C4-2B (cell line): ENCODE data around the gene PRIM2.
"Not testable (repeated sequence)": the region's sequence is repeated elsewhere in the genome, so short reads cannot be mapped to it uniquely, and the experiment has no call there.

Experiments used
- H3K27ac ChIP-seq: fragments of 450-650 bp; 2 replicates; pipeline ENCODE4 v1.5.1; 2017
- ZFX ChIP-seq: fragments of 450-650 bp; IDR thresholded peaks from 2 replicates; pipeline ENCODE4 v1.6.1; 2017
- TF ChIP-seq, protein P1 (sequence below): fragments of 450-650 bp; conservative IDR thresholded peaks from 2 replicates; pipeline ENCODE4 v1.5.1; 2017; ENCODE audit warnings: mild to moderate bottlenecking

PRIM2 gene

DNA sequence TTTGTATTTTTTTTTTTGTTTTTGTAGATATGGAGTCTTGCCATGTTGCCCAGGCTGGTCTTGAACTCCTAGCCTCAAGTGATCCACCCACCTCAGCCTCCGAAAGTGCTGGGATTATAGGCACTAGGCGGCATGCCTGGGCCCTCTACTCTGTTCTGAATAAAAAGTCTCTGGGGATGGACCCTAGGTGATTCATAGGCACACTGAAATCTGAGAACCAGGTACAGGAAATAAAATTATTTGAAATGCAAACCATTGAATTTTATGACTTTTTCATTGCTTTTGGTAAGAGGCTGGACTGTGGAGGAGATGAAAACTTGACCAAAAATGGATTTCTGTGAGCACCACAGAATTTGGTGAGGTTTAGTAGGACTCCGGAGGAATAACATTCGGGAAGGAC lies 117.5 kb downstream of the PRIM2 start:
- TF ChIP-seq ZFX, result no peak
- TF ChIP-seq, protein P1, sequence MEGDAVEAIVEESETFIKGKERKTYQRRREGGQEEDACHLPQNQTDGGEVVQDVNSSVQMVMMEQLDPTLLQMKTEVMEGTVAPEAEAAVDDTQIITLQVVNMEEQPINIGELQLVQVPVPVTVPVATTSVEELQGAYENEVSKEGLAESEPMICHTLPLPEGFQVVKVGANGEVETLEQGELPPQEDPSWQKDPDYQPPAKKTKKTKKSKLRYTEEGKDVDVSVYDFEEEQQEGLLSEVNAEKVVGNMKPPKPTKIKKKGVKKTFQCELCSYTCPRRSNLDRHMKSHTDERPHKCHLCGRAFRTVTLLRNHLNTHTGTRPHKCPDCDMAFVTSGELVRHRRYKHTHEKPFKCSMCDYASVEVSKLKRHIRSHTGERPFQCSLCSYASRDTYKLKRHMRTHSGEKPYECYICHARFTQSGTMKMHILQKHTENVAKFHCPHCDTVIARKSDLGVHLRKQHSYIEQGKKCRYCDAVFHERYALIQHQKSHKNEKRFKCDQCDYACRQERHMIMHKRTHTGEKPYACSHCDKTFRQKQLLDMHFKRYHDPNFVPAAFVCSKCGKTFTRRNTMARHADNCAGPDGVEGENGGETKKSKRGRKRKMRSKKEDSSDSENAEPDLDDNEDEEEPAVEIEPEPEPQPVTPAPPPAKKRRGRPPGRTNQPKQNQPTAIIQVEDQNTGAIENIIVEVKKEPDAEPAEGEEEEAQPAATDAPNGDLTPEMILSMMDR, result no peak
- no peak overlapping the region for H3K27ac ChIP-seq

DNA sequence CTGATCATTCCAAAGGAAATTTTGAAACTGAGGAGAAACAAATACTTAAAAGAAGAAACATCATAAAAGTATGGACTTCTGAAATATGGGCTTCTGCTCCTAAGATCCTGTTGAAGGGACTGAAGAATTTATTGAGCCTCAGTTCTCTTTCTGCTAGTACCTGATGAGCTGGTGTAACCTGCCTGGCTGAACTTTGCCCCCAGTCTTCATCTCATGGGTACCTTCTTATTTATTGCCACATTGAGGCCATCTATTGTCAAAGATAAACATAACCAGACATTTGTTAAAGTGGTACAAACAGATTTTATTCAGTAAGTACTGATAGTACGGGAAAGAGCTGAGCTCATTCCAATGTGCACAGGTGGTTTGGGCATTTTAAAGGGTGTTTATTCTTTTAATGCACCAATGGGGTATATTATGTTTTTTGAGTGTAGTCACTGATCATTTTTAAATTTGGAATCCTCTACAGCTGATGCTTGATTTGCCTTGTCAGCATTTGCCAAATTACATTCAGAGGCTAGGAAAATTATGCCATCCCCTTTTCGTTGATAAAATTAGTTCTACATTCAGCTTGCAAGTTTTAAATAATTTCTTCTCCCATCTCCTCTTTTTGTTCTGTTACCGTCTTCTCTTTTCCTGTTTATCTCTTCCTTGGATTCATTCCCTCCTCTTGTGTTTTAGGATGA lies 118.2 kb downstream of the PRIM2 start:
- no peak for TF ChIP-seq ZFX
- TF ChIP-seq, protein P1, result no peak
- no peak overlapping the region for H3K27ac ChIP-seq

DNA sequence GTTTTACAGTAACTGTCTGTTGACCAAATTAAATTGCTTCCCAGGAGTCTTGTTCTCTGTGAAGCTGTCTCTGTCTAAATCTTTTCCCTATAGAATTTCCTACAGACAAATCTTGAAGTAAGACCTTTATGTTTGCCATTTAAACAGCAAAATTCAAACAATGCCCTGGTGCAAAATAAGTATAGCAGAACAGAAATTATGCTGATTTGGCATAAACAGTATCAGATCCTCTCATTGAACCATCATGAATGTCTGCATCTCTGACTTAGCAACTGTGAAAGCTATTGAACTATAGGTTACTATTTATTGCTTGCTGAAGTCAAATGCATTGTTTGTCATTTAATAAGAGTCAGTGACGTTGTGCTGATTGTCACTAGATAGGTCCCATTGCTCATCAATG lies 123.3 kb downstream of the PRIM2 start:
- H3K27ac ChIP-seq, result not testable (repeated sequence)

DNA sequence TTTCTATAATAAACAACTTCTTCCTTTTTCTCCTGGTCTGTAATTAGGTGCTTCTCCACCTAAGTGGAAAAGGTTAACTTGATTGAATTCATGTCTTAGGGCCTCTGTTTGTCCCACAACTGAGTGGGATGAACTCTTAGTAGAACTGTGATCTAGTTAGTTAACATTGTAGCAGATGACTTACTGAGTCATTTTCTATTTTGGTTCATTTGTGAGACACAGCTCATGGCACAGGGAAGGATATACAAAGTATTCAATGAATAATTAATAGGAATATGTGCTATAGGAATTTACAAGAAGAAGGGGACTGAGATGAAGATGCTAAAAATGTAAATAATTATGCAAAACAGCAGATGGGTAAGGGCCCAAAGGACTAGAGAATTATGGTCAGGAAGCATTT lies 124.7 kb downstream of the PRIM2 start:
- not testable (repeated sequence) for H3K27ac ChIP-seq

DNA sequence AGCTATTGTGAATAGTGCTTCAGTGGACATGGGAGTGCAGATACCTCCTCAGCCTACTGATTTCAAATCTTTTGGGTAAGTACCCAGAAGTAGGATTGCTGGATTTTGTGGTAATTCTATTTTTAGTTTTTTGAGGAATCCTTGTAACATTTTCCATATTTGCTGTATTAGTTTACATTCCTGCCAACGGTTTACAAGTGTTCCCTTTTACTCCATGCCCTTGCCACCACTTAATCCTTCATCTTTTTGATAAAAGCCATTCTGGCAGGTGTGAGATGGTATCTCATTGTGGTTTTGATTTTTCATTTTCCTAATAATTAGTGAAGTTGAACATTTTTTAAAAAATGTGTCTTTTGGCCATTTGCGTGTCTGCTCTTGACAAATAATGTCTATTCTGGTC lies 125.8 kb downstream of the PRIM2 start:
- not testable (repeated sequence) for H3K27ac ChIP-seq

DNA sequence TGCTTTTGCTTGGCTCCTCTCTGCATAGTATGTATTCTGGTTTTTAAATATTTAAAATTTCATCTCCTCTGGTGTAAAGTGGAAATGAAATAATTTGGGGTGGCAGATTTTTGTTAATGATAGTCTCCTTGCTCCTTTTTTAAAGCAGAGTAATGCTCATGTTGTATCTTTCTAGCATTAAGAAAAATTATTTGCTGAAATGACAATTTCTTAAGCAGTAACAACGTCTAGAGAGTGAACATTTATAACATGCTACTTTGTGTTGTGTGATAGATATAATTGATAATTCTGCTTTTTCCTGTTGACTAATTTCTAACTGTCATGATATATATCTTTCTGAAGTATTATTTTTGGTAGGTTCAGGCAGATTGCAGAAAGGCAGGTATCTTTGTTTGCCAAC lies 127.4 kb downstream of the PRIM2 start:
- not testable (repeated sequence) for H3K27ac ChIP-seq

DNA sequence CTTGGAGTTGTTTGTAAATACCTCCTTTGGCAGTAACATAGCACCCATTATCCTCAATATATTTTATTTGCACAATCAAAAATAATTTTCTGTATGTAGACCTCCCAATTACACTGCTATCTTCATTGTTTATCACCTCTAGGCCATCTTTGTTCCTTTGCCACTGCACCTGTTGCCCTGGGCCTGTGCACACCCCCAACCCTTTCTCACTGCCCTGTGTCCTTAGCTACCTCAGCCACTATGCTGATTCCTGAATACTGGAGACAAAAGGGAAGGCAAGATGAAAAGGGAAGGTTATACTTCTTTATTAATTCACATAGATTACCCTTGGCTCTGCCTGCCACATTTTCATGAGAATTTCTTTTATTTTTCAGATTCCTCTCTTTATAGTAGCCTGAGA lies 127.9 kb downstream of the PRIM2 start:
- not testable (repeated sequence) for H3K27ac ChIP-seq

DNA sequence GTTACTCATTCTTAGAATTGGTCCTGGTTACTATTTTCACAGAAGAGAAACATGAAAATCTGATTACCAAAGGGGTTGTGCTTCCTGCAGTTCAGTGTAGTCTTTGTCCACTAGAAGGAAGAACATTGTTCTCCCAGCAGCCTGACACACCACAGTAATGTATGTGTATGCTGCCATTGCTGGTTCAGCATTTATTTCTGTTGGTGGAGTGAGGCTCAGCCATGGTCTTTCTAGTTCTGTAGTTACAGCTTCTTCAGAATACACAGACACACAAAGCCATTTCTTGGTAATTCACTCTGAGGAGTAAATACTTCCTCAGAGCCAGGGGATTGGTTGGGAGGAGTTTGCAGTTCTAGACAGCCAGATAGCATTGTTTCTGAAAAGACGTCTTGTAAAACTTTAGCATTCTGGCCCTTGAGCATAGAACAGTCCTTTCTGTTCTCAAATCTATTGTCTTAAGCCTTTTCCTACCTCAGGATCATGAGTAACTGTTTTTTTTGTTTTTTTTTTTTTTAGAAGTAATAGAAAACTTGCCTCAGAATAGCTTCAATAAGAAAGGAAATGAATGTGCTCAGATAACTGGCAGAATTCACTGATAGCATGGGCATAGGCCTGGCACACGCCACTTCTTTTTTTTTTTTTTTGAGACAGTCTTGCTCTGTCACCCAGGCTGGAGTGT lies 128.5 kb downstream of the PRIM2 start:
- not testable (repeated sequence) for H3K27ac ChIP-seq

DNA sequence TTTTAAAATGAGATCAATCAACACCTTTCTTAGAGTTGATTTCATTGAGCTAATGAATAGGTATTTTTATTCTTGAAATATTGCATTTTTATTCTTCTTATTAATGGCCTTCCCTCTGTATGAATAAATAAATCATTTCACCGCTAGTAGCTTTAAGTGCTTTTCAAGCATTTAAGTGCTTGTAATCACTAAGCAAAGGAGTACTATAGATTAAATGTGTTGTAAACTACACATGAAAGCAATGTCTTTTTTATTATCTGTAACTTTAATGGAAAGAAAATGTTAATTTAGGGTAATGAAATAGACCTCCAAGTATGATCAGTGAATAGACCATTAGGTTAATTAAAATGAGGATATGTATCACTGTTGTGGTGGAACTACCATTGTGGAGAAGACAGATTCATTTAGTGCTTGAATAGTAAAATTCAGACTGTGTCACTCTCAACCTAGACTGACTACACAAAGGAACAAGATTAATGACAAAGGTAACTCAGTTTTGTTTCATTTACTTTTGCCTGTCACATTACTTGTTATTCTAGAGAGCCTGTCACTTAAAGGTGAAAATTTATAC lies 132.2 kb downstream of the PRIM2 start:
- not testable (repeated sequence) for H3K27ac ChIP-seq

DNA sequence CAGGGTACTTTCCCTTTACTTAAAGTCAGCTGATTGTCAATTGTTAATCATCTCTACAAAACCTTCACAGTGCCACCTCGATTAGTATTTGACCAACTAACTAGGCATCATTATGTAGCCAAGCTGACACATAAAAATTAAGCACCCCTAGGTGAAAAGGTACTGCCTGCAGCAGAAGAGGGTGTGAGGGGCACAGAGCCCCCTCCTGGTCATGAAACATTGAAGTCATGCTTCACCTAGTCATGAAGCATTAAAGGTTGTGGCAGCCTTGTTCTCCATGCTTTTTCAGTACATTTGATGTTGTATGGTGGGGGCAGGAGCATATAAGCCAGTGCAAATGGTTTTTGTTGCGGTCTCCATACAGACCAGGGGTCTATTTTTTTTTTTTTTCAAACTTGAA lies 142.4 kb downstream of the PRIM2 start:
- H3K27ac ChIP-seq, result not testable (repeated sequence)

DNA sequence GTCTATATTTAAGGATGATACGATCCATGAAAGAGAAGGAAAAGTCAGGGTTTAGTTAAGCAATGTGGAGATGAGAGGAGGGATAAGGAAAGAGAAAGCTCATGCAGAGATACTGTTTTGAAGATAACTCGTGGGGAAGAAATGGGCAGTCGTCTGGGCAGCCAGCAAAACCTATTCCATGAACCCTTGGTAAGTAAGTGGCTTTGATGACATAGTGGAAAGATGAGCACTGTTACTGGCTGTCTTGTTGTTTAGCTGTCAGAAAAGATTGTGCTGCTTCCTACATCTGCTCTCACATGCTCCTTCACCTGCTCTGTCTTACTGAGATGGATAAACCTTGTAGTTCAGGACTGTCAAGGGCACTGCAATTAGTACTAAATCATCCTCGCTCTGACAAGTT lies 143.6 kb downstream of the PRIM2 start:
- H3K27ac ChIP-seq, result not testable (repeated sequence)

DNA sequence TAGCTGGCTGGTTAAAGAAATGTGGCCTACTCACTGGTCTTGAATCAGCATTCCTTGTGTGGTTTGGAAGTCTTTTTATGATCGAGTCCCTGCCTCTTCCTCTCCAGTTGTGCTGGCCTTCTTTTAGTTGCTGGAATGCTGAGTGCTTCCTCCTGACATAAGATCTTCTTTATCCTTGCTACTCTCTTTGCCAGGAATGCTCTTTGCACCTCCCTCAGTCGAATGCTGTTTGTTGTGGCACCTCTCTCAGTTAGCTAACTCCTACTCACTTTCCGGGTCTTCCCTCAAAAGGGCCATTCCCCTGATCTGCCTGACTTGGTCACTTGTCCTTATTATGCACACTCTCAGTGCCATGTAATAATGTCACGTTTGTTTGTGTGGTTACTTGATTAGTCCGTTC lies 146.4 kb downstream of the PRIM2 start:
- not testable (repeated sequence) for H3K27ac ChIP-seq

DNA sequence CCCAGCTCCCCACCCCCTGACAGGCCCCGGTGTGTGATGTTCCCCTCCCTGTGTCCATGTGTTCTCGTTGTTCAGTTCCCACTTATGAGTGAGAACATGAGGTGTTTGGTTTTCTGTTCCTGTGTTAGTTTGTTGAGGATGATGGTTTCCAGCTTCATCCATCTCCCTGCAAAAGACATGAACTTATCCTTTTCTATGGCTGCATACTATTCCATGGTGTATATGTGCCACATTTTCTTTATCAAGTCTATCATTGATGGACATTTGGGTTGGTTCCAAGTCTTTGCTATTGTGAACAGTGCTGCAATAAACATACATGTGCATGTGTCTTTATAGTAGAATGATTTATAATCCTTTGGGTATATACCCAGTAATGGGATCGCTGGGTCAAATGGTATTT lies 148.5 kb downstream of the PRIM2 start:
- not testable (repeated sequence) for H3K27ac ChIP-seq

DNA sequence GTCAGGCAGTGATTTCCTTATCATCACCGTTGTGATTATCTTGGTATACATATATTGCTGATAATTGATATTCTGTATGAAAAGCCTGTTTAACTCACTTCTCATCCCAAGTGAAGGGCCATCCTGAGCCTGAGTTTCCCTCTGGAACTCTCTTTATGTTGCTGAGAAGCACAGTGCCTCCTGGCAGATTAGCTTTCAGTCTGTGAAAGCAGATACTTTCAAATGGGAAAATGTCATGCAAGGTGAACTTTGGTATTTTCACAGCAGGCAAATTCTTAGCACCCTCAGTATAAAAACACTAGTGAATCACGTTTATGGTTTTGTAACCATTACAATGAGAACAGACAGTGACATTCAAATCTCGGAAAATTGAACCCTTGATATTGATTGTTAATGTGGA lies 151.6 kb downstream of the PRIM2 start:
- TF ChIP-seq ZFX, result no peak
- TF ChIP-seq, protein P1, result no peak
- H3K27ac ChIP-seq, result no peak overlapping the region

DNA sequence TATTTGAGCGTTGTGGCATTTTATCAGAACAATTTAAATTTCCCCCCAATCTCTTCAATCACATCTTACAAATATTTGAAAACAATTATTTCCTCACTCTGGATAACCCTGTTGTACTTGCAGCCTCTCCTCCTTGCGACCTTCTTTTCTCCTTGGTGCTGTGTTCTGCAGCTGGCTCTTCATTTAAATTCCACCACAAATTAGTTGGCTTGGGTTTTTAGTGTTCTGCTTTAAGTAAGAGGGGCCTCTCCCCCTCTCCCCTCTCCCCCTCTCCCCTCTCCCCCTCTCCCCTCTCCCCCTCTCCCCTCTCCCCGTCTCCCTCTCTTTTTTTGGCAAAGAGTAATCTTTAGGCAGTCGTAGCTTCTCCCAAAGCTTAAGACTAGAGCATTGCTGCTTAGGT lies 152.7 kb downstream of the PRIM2 start:
- H3K27ac ChIP-seq, result not testable (repeated sequence)

DNA sequence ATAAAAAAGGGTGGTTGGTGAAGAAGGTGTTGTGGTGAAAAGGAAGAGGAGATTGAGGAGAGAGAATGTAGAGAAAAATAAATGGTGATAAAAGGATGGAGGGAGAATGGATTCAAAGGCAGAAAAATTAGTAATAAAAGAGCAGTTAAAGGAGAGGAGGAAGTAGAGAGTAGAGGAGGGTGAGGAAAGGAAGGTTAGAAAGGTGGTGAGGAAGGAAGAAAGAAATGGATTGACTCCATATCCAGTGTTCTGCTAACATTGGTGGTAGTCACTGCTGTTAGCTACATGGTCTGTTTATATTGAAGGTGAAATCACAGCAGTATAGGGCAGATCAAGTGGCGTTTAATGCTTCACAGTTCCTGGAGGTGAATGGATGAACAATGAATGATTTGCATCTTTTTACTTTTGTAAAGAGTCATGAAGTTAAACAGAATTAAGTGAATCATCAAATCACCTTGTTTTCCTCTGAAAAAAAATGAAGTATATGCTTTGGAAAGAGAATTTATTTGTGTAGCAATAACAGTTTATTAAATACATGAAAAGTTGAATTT lies 154.0 kb downstream of the PRIM2 start:
- H3K27ac ChIP-seq, result not testable (repeated sequence)

DNA sequence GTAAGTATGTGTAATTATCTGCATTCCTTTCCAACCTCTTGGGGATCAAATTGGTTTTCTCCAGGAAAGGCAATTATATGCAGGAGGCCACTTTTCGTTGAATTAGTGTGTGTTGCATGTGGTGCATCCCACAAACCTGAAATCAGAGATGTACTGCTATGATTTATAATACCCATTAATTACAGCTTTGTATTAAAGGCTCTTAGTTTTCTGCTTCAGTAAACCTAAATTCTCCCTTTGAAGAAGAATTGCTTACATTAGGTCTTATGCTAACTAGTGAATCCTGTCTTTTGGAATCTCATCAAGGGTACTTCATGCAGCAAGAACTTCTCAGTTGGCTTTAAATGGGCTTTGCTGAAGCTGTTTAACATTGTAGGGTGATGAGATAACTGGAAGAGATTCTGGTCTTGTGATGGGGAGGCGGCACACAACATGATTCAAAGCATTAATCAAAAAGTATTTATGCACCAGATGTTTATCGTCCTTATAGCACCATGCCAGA lies 155.5 kb downstream of the PRIM2 start:
- not testable (repeated sequence) for H3K27ac ChIP-seq
